ENCODE measurements around the gene NAV2.
"Not testable (repeated sequence)": the region's sequence is repeated elsewhere in the genome, so short reads cannot be mapped to it uniquely, and the experiment has no call there.

Gene NAV2

GRCh38 chr11:19923626-19924025, 211.0 kb downstream of the NAV2 start:
- peaks cover 7% of the 10 kb centered on the region for H3K27me3 ChIP-seq (ENCODE audit: insufficient read depth, low read length, poor library complexity)
- no peak overlapping the region for H3K27ac ChIP-seq (ENCODE audit: low read length)
- no peak overlapping the region for H3K4me2 ChIP-seq (ENCODE audit: insufficient read depth, low read length)
- H4K20me1 ChIP-seq (ENCODE audit: insufficient read depth, low read length): no peaks in the 10 kb centered on the region
- no peak overlapping the region for H3K9ac ChIP-seq (ENCODE audit: low read depth, low read length)
- no peaks in the 10 kb centered on the region for H3K9me3 ChIP-seq (ENCODE audit: insufficient read depth, low read length, severe bottlenecking)
- no peaks in the 10 kb centered on the region for H3K79me2 ChIP-seq (ENCODE audit: insufficient read depth, low read length)
- TF ChIP-seq CTCF (IDR thresholded peaks at IDR 0.05; ENCODE audit: borderline replicate concordance, extremely low read depth, low read length, poor library complexity, severe bottlenecking) (no peak), EZH2 (IDR thresholded peaks at IDR 0.05; ENCODE audit: borderline replicate concordance, low read depth, low read length, severe bottlenecking) (no peak)
- no peak overlapping the region for H3K4me3 ChIP-seq (ENCODE audit: low read depth in 1 of 2, low read length in 2 of 2)
- H2AFZ ChIP-seq (ENCODE audit: low read depth, low read length): no peak overlapping the region
- no peak for DNase-seq
- H3K4me1 ChIP-seq (ENCODE audit: insufficient read depth, low read length): no peaks in the 10 kb centered on the region
- no peaks in the 10 kb centered on the region for H3K36me3 ChIP-seq (ENCODE audit: insufficient read depth, low read length)
- ATAC-seq (ENCODE audit: insufficient read depth, low read depth): no peak

DNA sequence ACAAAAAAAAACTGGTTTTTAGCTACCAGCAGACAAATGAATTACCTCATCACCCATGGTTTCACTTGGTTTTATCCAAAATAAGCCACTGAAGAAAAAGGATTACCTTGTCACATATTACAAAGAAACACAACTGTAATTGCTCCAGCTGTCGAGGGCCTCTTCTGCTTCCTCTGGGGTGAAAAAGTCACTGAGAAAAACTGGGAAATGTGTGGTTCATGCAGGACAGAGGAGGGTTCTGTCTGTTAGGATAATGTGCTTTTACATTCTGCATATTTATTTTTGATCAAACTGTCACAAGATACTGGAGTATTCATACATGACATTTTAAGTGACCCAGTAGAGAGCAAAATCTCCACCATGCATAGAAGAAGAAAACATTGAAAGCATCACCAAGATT, 211.7 kb downstream of the NAV2 start:
- Histone ChIP-seq H3K79me2 (ENCODE audit: insufficient read depth, low read length) (no peaks in the 10 kb centered on the region), H3K9me3 (ENCODE audit: insufficient read depth, low read length, severe bottlenecking) (no peaks in the 10 kb centered on the region), H3K4me2 (ENCODE audit: insufficient read depth, low read length) (no peak overlapping the region), H2AFZ (ENCODE audit: low read depth, low read length) (no peak overlapping the region), H4K20me1 (ENCODE audit: insufficient read depth, low read length) (no peaks in the 10 kb centered on the region), H3K27me3 (ENCODE audit: insufficient read depth, low read length, poor library complexity) (peaks cover 7% of the 10 kb centered on the region), H3K4me1 (ENCODE audit: insufficient read depth, low read length) (no peaks in the 10 kb centered on the region), H3K36me3 (ENCODE audit: insufficient read depth, low read length) (no peaks in the 10 kb centered on the region), H3K27ac (ENCODE audit: low read length) (no peak overlapping the region), H3K4me3 (ENCODE audit: low read depth in 1 of 2, low read length in 2 of 2) (no peak overlapping the region), H3K9ac (ENCODE audit: low read depth, low read length) (no peak overlapping the region)
- DNase-seq (no peak), ATAC-seq (ENCODE audit: insufficient read depth, low read depth) (no peak)
- TF ChIP-seq CTCF (IDR thresholded peaks at IDR 0.05; ENCODE audit: borderline replicate concordance, extremely low read depth, low read length, poor library complexity, severe bottlenecking) (no peak), EZH2 (IDR thresholded peaks at IDR 0.05; ENCODE audit: borderline replicate concordance, low read depth, low read length, severe bottlenecking) (no peak)

DNA sequence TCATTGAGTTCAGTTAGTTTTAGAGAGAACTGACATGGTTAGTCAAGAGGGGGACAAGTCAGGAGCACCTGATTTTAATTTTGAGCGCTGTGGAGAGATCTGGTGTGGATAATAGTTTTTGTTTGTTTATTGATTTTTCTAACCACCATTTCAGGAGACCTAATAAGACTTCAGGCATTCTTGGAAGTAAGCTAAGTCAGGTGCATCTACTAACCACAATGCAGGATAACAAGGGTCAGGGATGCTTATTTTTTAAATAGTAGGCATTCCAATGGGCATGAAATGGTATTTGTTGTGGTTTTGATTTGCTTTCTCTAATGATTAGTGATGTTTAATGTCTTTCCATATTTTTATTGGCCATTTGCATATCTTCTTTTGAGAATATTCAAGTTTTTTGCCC, 212.1 kb downstream of the NAV2 start:
- no peaks in the 10 kb centered on the region for H3K9me3 ChIP-seq (ENCODE audit: insufficient read depth, low read length, severe bottlenecking)
- H3K36me3 ChIP-seq (ENCODE audit: insufficient read depth, low read length): no peaks in the 10 kb centered on the region
- DNase-seq: no peak
- no peak for ATAC-seq (ENCODE audit: insufficient read depth, low read depth)
- no peak overlapping the region for H3K4me2 ChIP-seq (ENCODE audit: insufficient read depth, low read length)
- no peaks in the 10 kb centered on the region for H3K4me1 ChIP-seq (ENCODE audit: insufficient read depth, low read length)
- no peak overlapping the region for H3K27ac ChIP-seq (ENCODE audit: low read length)
- no peak overlapping the region for H3K9ac ChIP-seq (ENCODE audit: low read depth, low read length)
- no peaks in the 10 kb centered on the region for H3K79me2 ChIP-seq (ENCODE audit: insufficient read depth, low read length)
- peaks cover 7% of the 10 kb centered on the region for H3K27me3 ChIP-seq (ENCODE audit: insufficient read depth, low read length, poor library complexity)
- no peak overlapping the region for H3K4me3 ChIP-seq (ENCODE audit: low read depth in 1 of 2, low read length in 2 of 2)
- TF ChIP-seq EZH2 (IDR thresholded peaks at IDR 0.05; ENCODE audit: borderline replicate concordance, low read depth, low read length, severe bottlenecking) (no peak), CTCF (IDR thresholded peaks at IDR 0.05; ENCODE audit: borderline replicate concordance, extremely low read depth, low read length, poor library complexity, severe bottlenecking) (no peak)
- no peaks in the 10 kb centered on the region for H4K20me1 ChIP-seq (ENCODE audit: insufficient read depth, low read length)
- H2AFZ ChIP-seq (ENCODE audit: low read depth, low read length): no peak overlapping the region

DNA sequence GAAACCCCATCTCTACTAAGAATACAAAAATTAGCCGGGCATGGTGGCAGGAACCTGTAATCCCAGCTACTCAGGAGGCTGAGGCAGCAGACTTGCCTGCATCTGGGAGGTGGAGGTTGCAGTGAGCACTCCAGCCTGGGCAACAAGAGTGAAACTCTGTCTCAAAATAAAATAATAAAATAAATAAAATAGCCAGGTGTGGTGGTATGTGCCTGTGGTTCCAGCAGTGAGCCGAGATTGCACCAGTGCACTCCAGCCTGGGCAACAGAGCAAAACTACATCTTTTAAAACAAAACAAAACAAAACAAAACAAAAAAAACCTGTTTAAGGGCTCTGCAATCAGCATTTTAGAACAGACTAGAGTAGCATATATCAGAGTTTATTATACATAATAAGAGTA, 214.8 kb downstream of the NAV2 start:
- H3K79me2 ChIP-seq (ENCODE audit: insufficient read depth, low read length); H3K27ac ChIP-seq (ENCODE audit: low read length); H3K4me1 ChIP-seq (ENCODE audit: insufficient read depth, low read length); DNase-seq; H3K9ac ChIP-seq (ENCODE audit: low read depth, low read length); H4K20me1 ChIP-seq (ENCODE audit: insufficient read depth, low read length); H3K4me2 ChIP-seq (ENCODE audit: insufficient read depth, low read length); H3K27me3 ChIP-seq (ENCODE audit: insufficient read depth, low read length, poor library complexity); H3K36me3 ChIP-seq (ENCODE audit: insufficient read depth, low read length); H2AFZ ChIP-seq (ENCODE audit: low read depth, low read length); ATAC-seq (ENCODE audit: insufficient read depth, low read depth); H3K9me3 ChIP-seq (ENCODE audit: insufficient read depth, low read length, severe bottlenecking); H3K4me3 ChIP-seq (ENCODE audit: low read depth in 1 of 2, low read length in 2 of 2): not testable (repeated sequence)

All from DND-41 (cell line).